CD4-positive, alpha-beta T cell treated with Interleukin-6 for 4 hours (primary cell): ENCODE data around the gene ELMO1.

Source experiments
- DNase-seq: peaks from one replicate; pipeline ENCODE4 v3.0.0-alpha.2; 2020; ENCODE audit warnings: mixed read lengths

Gene ELMO1

GRCh38 chr7:37429435-37429791, 19.3 kb downstream of the ELMO1 start:
- no peak for DNase-seq

GRCh38 chr7:37428681-37429434, 19.8 kb downstream of the ELMO1 start:
- no peak for DNase-seq

GRCh38 chr7:37427276-37427940, 21.3 kb downstream of the ELMO1 start:
- no peak for DNase-seq

- no peak for DNase-seq
Observed at GRCh38 chr7:37425498-37425897, 23.2 kb downstream of the ELMO1 start.

GRCh38 chr7:37424995-37425394, 23.7 kb downstream of the ELMO1 start:
- no peak for DNase-seq

GRCh38 chr7:37424521-37424920, 24.1 kb downstream of the ELMO1 start:
- DNase-seq: no peak

GRCh38 chr7:37421861-37422500, 26.7 kb downstream of the ELMO1 start:
- no peak for DNase-seq

- no peak for DNase-seq
Observed at GRCh38 chr7:37420946-37421695, 27.5 kb downstream of the ELMO1 start.

- DNase-seq: no peak
Observed at GRCh38 chr7:37419496-37419895, 29.2 kb downstream of the ELMO1 start.

- no peak for DNase-seq
Observed at GRCh38 chr7:37418381-37418780, 30.3 kb downstream of the ELMO1 start.

- DNase-seq: no peak
Observed at GRCh38 chr7:37417107-37417474, 31.6 kb downstream of the ELMO1 start.

- DNase-seq: no peak
Observed at GRCh38 chr7:37416378-37417106, 32.1 kb downstream of the ELMO1 start.

GRCh38 chr7:37415629-37416028, 33.0 kb downstream of the ELMO1 start:
- DNase-seq: no peak

GRCh38 chr7:37414352-37414983, 34.2 kb downstream of the ELMO1 start:
- no peak for DNase-seq

GRCh38 chr7:37411444-37412034, 37.1 kb downstream of the ELMO1 start:
- DNase-seq: no peak

- no peak for DNase-seq
Observed at GRCh38 chr7:37410305-37411229, 38.1 kb downstream of the ELMO1 start.

GRCh38 chr7:37409461-37409860, 39.2 kb downstream of the ELMO1 start:
- DNase-seq: no peak

GRCh38 chr7:37408291-37409228, 40.1 kb downstream of the ELMO1 start:
- peak; percentile 33 for DNase-seq

- no peak for DNase-seq
Observed at GRCh38 chr7:37405603-37406122, 43.0 kb downstream of the ELMO1 start.
